ENCODE measurements around the gene ZFYVE28. TPM values are rescaled to one million over a fixed set of nuclear protein-coding genes. Genes with fewer than 3 reads are reported as not detected.

The ZFYVE28 gene
- total and polyA plus RNA-seq, 10 of the 15 experiments (the other 5 are each of a cell fraction or from before 2014, with no cell fraction given) = 0.06 to 1.9 (median 0.22) TPM; not detected in 1

DNA sequence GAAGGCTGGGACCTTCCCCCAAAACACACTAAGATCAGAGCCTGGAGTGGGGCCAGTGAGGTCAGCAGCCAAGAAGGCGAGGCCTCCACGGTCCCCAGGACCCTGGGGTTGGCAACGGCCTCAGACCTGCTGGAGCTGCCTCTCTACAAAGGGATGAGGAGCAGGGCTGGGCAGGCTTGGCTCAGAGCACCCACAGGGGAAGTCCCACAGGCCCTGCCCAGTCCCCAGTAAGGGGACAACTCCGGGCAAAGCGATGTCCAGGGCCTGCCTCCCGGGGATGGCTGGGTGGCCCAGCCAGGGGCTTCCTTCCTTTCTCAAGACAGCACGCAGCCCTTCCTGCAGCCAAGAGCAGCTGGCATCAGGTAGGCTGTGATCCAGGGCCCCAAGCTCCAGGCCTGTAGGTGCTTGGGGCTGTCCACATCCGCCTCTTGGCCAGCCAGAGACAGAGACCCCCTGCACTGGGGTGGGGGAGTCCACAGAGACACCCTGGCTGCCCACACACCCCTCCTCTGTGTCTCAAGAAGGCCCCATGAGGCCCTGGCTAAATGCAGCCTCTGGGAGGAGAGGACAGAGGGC is 162.2 kb downstream of the ZFYVE28 start:
- in situ Hi-C loops (cut with MboI) (no loop called here), intact Hi-C loops (cut with micrococcal nuclease; ENCODE audit: unreplicated experiment) (no loop called here)
- BruUV-seq (replicated peaks) = no TSS peak
- no peak overlapping the region for H2AFZ ChIP-seq (ENCODE audit: control insufficient read depth, low read depth, low read length)
- WGBS (ENCODE audit: insufficient coverage, insufficient replicate concordance, low lambda C conversion rate, missing lambda C conversion rate) = 72% methylated on average over 7 of the region's 8 CpGs
- no peak overlapping the region for H3K27ac ChIP-seq (ENCODE audit: control insufficient read depth, insufficient read depth)
- no peak overlapping the region for H3K4me2 ChIP-seq (ENCODE audit: control insufficient read depth, insufficient read depth)
- H3K9me3 ChIP-seq (replicated peaks; ENCODE audit: control insufficient read depth, insufficient read depth, low read length) = no peaks in the 10 kb centered on the region
- no peak overlapping the region for H3K4me3 ChIP-seq
- H3K27me3 ChIP-seq (replicated peaks in 1 of 2; ENCODE audit: control insufficient read depth in 2 of 2, insufficient read depth in 2 of 2, low read length in 1 of 2) = no peaks in the 10 kb centered on the region
- FAIRE-seq (no peak), ATAC-seq (no peak), DNase-seq (ENCODE audit: low read depth, low spot score) (no peak)
- CTCF ChIA-PET = no interaction called here
- no peaks in the 10 kb centered on the region for H3K4me1 ChIP-seq (ENCODE audit: control insufficient read depth, insufficient read depth, low read length)
- POLR2A ChIA-PET = interaction anchor here (1.0 to 1.4 kb wide), 2 partner anchors 20 to 163 kb away, joined by 3 read pairs; partner anchors contain the start of genes CFAP99 and ZFYVE28
- RAD21 ChIA-PET (ENCODE audit: unreplicated experiment) = interaction anchor here (1.5 kb wide), 1 partner anchor 16 kb away, joined by 5 read pairs; no protein-coding TSS in a partner anchor
- SMC1A ChIA-PET (ENCODE audit: uncharacterized antibody, unreplicated experiment) = interaction anchor here (1.7 kb wide), 1 partner anchor 17 kb away, joined by 6 read pairs; no protein-coding TSS in a partner anchor
- peaks cover 9% of the 10 kb centered on the region for H3K79me2 ChIP-seq (ENCODE audit: control insufficient read depth, insufficient read depth, low read length)
- no peak overlapping the region for H3K9ac ChIP-seq (ENCODE audit: control insufficient read depth, insufficient read depth, low read length)
- H3K36me3 ChIP-seq (ENCODE audit: control insufficient read depth in 2 of 2, insufficient read depth in 2 of 2, low read length in 1 of 2) = peaks cover 0 to 4% of the 10 kb centered on the region in 2 experiments; a peak in 2 of 4 replicates
- no peak for TF ChIP-seq RB1 (IDR thresholded peaks at IDR 0.05; ENCODE audit: borderline replicate concordance)
- TF ChIP-seq, protein P1, sequence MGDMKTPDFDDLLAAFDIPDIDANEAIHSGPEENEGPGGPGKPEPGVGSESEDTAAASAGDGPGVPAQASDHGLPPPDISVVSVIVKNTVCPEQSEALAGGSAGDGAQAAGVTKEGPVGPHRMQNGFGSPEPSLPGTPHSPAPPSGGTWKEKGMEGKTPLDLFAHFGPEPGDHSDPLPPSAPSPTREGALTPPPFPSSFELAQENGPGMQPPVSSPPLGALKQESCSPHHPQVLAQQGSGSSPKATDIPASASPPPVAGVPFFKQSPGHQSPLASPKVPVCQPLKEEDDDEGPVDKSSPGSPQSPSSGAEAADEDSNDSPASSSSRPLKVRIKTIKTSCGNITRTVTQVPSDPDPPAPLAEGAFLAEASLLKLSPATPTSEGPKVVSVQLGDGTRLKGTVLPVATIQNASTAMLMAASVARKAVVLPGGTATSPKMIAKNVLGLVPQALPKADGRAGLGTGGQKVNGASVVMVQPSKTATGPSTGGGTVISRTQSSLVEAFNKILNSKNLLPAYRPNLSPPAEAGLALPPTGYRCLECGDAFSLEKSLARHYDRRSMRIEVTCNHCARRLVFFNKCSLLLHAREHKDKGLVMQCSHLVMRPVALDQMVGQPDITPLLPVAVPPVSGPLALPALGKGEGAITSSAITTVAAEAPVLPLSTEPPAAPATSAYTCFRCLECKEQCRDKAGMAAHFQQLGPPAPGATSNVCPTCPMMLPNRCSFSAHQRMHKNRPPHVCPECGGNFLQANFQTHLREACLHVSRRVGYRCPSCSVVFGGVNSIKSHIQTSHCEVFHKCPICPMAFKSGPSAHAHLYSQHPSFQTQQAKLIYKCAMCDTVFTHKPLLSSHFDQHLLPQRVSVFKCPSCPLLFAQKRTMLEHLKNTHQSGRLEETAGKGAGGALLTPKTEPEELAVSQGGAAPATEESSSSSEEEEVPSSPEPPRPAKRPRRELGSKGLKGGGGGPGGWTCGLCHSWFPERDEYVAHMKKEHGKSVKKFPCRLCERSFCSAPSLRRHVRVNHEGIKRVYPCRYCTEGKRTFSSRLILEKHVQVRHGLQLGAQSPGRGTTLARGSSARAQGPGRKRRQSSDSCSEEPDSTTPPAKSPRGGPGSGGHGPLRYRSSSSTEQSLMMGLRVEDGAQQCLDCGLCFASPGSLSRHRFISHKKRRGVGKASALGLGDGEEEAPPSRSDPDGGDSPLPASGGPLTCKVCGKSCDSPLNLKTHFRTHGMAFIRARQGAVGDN (IDR thresholded peaks at IDR 0.05) = no peak
- TF ChIP-seq, protein P2, sequence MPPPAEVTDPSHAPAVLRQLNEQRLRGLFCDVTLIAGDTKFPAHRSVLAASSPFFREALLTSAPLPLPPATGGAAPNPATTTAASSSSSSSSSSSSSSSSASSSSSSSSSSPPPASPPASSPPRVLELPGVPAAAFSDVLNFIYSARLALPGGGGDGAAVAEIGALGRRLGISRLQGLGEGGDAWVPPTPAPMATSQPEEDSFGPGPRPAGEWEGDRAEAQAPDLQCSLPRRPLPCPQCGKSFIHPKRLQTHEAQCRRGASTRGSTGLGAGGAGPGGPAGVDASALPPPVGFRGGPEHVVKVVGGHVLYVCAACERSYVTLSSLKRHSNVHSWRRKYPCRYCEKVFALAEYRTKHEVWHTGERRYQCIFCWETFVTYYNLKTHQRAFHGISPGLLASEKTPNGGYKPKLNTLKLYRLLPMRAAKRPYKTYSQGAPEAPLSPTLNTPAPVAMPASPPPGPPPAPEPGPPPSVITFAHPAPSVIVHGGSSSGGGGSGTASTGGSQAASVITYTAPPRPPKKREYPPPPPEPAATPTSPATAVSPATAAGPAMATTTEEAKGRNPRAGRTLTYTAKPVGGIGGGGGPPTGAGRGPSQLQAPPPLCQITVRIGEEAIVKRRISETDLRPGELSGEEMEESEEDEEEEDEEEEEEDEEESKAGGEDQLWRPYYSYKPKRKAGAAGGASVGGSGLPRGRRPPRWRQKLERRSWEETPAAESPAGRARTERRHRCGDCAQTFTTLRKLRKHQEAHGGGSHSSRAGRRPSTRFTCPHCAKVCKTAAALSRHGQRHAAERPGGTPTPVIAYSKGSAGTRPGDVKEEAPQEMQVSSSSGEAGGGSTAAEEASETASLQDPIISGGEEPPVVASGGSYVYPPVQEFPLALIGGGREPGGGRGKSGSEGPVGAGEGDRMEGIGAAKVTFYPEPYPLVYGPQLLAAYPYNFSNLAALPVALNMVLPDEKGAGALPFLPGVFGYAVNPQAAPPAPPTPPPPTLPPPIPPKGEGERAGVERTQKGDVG (CRISPR knock-in tag; IDR thresholded peaks at IDR 0.05) = no peak
- TF ChIP-seq, protein P3, sequence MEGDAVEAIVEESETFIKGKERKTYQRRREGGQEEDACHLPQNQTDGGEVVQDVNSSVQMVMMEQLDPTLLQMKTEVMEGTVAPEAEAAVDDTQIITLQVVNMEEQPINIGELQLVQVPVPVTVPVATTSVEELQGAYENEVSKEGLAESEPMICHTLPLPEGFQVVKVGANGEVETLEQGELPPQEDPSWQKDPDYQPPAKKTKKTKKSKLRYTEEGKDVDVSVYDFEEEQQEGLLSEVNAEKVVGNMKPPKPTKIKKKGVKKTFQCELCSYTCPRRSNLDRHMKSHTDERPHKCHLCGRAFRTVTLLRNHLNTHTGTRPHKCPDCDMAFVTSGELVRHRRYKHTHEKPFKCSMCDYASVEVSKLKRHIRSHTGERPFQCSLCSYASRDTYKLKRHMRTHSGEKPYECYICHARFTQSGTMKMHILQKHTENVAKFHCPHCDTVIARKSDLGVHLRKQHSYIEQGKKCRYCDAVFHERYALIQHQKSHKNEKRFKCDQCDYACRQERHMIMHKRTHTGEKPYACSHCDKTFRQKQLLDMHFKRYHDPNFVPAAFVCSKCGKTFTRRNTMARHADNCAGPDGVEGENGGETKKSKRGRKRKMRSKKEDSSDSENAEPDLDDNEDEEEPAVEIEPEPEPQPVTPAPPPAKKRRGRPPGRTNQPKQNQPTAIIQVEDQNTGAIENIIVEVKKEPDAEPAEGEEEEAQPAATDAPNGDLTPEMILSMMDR (IDR thresholded peaks at IDR 0.05 in 2 of 3, conservative IDR thresholded peaks at IDR 0.05 in 1 of 3; ENCODE audit: control insufficient read depth in 2 of 3, extremely low read depth in 1 of 3, insufficient read depth in 1 of 3, low read depth in 3 of 3, low read length in 3 of 3) = no peak
- 0 out of 2 replicates have a peak, but pooled peaks have one; percentile 6 for TF ChIP-seq NR2C1 (IDR thresholded peaks at IDR 0.05)
- no peaks in the 10 kb centered on the region; the same call in 1 of the 2 replicates for H4K20me1 ChIP-seq (ENCODE audit: control insufficient read depth, insufficient read depth)

All from GM12878 (cell line).